NOMO-1 treated with DMSO at 0.1 percent for 48 hours (cell line): Measurements from ENCODE around the gene KRTAP23-1.

ENCODE experiments used
- DNase-seq: peaks from one replicate; lab custom pipeline; 2025; ENCODE audit not compliant: unreplicated experiment; lab: John Stamatoyannopoulos, UW

Gene KRTAP23-1

GRCh38 chr21:30315701-30316100 lies 32.7 kb downstream of the KRTAP23-1 start:
- DNase-seq = no peak

- DNase-seq = no peak
Measured at GRCh38 chr21:30306884-30307283, 41.5 kb downstream of the KRTAP23-1 start.

- no peak for DNase-seq
Measured at GRCh38 chr21:30305136-30305535, 43.3 kb downstream of the KRTAP23-1 start.
